Mesenchymal stem cell (in vitro differentiated cells and primary cell): Measurements from ENCODE around the gene RNF166.
A peak's percentile ranks its signal among the peaks of the same experiment; 100 is the strongest.

ENCODE experiments used
- DNase-seq: peaks from one replicate; pipeline ENCODE4 v3.0.0-alpha.2; 2013
- H2AFZ ChIP-seq: one replicate; pipeline ENCODE4 v1.6.1; 2013; ENCODE audit warnings: low read depth, mild to moderate bottlenecking, control low read depth, inconsistent platforms, low read length, moderate library complexity
- H2AK5ac ChIP-seq: 2 replicates; pipeline ENCODE4 v1.6.1; 2013; ENCODE audit warnings: low read length, moderate library complexity, mild to moderate bottlenecking, inconsistent platforms; ENCODE audit not compliant: severe bottlenecking
- H2BK120ac ChIP-seq: one replicate; pipeline ENCODE4 v1.6.1; 2013; ENCODE audit warnings: low read depth, mild to moderate bottlenecking, inconsistent platforms, low read length, moderate library complexity
- H2BK12ac ChIP-seq, 2 experiments: one replicate each; pipeline ENCODE4 v1.6.1; 2013; ENCODE audit warnings: inconsistent platforms in 2 of 2, low read length in 2 of 2, mild to moderate bottlenecking in 2 of 2, moderate library complexity in 2 of 2, control low read depth in 1 of 2
- H2BK15ac ChIP-seq: one replicate; pipeline ENCODE4 v1.6.1; 2013; ENCODE audit warnings: mild to moderate bottlenecking, low read depth, inconsistent platforms; ENCODE audit not compliant: poor library complexity, severe bottlenecking
- H2BK5ac ChIP-seq: 2 replicates; pipeline ENCODE4 v1.6.1; 2013; ENCODE audit warnings: low read depth, mild to moderate bottlenecking, low read length, control low read depth, inconsistent platforms; ENCODE audit not compliant: poor library complexity, severe bottlenecking
- H3K14ac ChIP-seq, 2 experiments: one replicate each; pipeline ENCODE4 v1.6.1; 2013; ENCODE audit warnings: inconsistent platforms in 2 of 2, low read length in 2 of 2, control low read depth in 1 of 2, mild to moderate bottlenecking in 1 of 2, moderate library complexity in 1 of 2
- H3K18ac ChIP-seq, 2 experiments: one replicate each; pipeline ENCODE4 v1.6.1; 2013; ENCODE audit warnings: inconsistent platforms in 2 of 2, low read length in 2 of 2, control low read depth in 1 of 2, low read depth in 1 of 2, mild to moderate bottlenecking in 1 of 2
- H3K23ac ChIP-seq, 2 experiments: one replicate each; pipeline ENCODE4 v1.6.1; 2013; ENCODE audit warnings: inconsistent platforms in 2 of 2, low read length in 2 of 2, mild to moderate bottlenecking in 2 of 2, moderate library complexity in 2 of 2, control low read depth in 1 of 2
- H3K27ac ChIP-seq: 2 replicates; pipeline ENCODE4 v1.5.1; 2013; ENCODE audit warnings: mild to moderate bottlenecking, moderate library complexity, low read length, control low read depth, inconsistent platforms; ENCODE audit not compliant: poor library complexity, severe bottlenecking
- H3K27me3 ChIP-seq, 2 experiments: 2 replicates each; pipeline versions ENCODE4 v1.6.1 to v1.7.0; 2013; ENCODE audit warnings: low read length in 2 of 2, mild to moderate bottlenecking in 2 of 2, moderate library complexity in 2 of 2, control low read depth in 1 of 2, inconsistent platforms in 1 of 2; ENCODE audit not compliant: control insufficient read depth in 1 of 2, insufficient read depth in 1 of 2
- H3K36me3 ChIP-seq, 2 experiments: 2 replicates each; pipeline versions ENCODE4 v1.6.1 to v1.7.0; 2013; ENCODE audit warnings: low read length in 2 of 2, control low read depth in 1 of 2, inconsistent platforms in 1 of 2, low read depth in 1 of 2, mild to moderate bottlenecking in 1 of 2; ENCODE audit not compliant: insufficient read depth in 2 of 2, control insufficient read depth in 1 of 2
- H3K4ac ChIP-seq, 2 experiments: one replicate each; pipeline ENCODE4 v1.6.1; 2013; ENCODE audit warnings: inconsistent platforms in 2 of 2, low read length in 2 of 2, mild to moderate bottlenecking in 2 of 2, moderate library complexity in 2 of 2, control low read depth in 1 of 2, low read depth in 1 of 2
- H3K4me1 ChIP-seq: 2 replicates; pipeline ENCODE4 v1.6.1; 2013; ENCODE audit warnings: low read depth, low read length, control low read depth; ENCODE audit not compliant: control insufficient read depth, insufficient read depth
- H3K4me2 ChIP-seq: 2 replicates; pipeline ENCODE4 v1.6.1; 2013; ENCODE audit warnings: low read length, mild to moderate bottlenecking, inconsistent platforms; ENCODE audit not compliant: poor library complexity, severe bottlenecking
- H3K4me3 ChIP-seq, 2 experiments: 2 replicates each; pipeline versions ENCODE4 v1.5.1 to v1.7.0; 2013; ENCODE audit warnings: low read length in 2 of 2, mild to moderate bottlenecking in 2 of 2, control low read depth in 1 of 2, low read depth in 1 of 2; ENCODE audit not compliant: insufficient read depth in 1 of 2
- H3K79me1 ChIP-seq: replicated peaks from 2 replicates; pipeline ENCODE4 v1.6.1; 2013; ENCODE audit warnings: mild to moderate bottlenecking, control low read depth, low read length, inconsistent platforms; ENCODE audit not compliant: poor library complexity, severe bottlenecking
- H3K9ac ChIP-seq: 2 replicates; pipeline ENCODE4 v1.7.0; 2013; ENCODE audit warnings: mild to moderate bottlenecking, low read length, moderate library complexity
- H3K9me3 ChIP-seq: 2 replicates; pipeline ENCODE4 v1.7.0; 2013; ENCODE audit warnings: mild to moderate bottlenecking, low read length; ENCODE audit not compliant: control insufficient read depth
- H4K8ac ChIP-seq: one replicate; pipeline ENCODE4 v1.6.1; 2013; ENCODE audit warnings: inconsistent platforms, mild to moderate bottlenecking, low read length, moderate library complexity
- H4K91ac ChIP-seq: one replicate; pipeline ENCODE4 v1.6.1; 2013; ENCODE audit warnings: mild to moderate bottlenecking, low read length, inconsistent platforms
- WGBS: methylation state at CpG from one replicate; pipeline ENCODE4 v1.1.7; 2013; ENCODE audit warnings: mixed read lengths; 5-methylcytosine and 5-hydroxymethylcytosine counted together

RNF166 gene

DNA sequence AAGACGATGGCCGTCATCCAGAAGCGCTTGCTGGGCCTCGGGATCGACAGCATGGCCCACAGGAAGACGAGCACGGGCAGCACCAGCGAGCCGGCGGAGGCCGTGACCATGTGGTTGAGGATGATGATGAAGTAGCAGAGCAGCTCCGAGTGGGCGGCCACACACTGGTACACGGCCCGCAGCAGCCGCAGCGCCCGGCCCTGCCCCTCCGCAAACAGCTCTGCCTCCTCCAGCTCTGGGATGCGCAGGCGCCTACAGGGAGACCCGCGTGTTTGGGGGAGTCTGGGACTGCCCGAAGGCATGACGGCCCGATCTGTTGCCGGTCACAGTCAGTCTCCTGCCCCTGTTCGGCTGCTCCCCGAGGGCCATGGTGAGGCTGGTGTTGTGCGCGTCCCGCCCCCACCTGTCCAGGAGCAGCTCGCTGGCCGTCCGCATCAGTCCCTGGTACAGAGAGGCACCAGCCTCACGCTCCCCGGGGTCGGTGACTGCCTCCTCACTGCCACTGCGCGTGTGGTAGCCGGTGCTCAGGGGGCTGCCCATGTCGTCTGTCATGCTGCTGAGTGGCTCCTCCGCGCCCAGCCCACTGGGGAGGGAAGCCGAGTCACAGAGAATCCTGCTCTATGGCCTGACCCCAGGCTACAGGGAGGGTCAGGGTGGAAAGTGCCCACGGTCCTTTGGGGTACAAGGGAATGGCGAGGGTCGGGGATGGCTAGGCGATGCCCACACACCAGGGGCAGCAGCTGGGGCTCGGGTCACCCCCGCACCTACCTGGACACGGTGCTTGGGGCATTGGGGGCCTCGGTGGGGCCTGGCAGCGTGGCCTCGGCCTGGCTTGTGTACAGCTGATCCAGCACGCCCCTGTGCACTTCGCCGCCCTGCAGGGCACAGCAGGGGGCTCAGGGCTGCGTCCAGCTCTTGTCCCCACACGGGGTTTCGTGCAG lies 15.9 kb upstream of the RNF166 start:
- no peak overlapping the region for H2BK120ac ChIP-seq
- no peak overlapping the region for H3K27ac ChIP-seq
- no peak overlapping the region for H2AFZ ChIP-seq
- H3K36me3 ChIP-seq, result peaks cover 93 to 97% of the 10 kb centered on the region in 2 experiments
- H4K91ac ChIP-seq, result peak overlapping the region; percentile 16
- DNase-seq, result no peak
- no peak overlapping the region for H3K9ac ChIP-seq
- WGBS, result 97% methylated on average over 58 of the region's 61 CpGs
- H3K79me1 ChIP-seq, result peaks cover 3% of the 10 kb centered on the region
- no peak overlapping the region for H2BK12ac ChIP-seq
- peak overlapping the region in 1 of 2 experiments; percentile 11 for H3K4me3 ChIP-seq
- no peak overlapping the region for H2BK5ac ChIP-seq
- H2AK5ac ChIP-seq, result no peak overlapping the region
- H3K9me3 ChIP-seq, result no peaks in the 10 kb centered on the region
- H3K4me1 ChIP-seq, result peaks cover 2% of the 10 kb centered on the region
- no peak overlapping the region for H3K4me2 ChIP-seq
- H3K27me3 ChIP-seq, result no peaks in the 10 kb centered on the region
- no peak overlapping the region for H3K4ac ChIP-seq
- no peak overlapping the region for H2BK15ac ChIP-seq
- no peak overlapping the region for H3K14ac ChIP-seq
- no peak overlapping the region for H4K8ac ChIP-seq
- H3K23ac ChIP-seq, result no peak overlapping the region
- H3K18ac ChIP-seq, result no peak overlapping the region

- Histone ChIP-seq H3K36me3 (peaks cover 95 to 97% of the 10 kb centered on the region in 2 experiments), H3K27me3 (no peaks in the 10 kb centered on the region), H2BK12ac (no peak overlapping the region), H3K23ac (no peak overlapping the region), H3K4ac (no peak overlapping the region), H3K27ac (no peak overlapping the region), H3K79me1 (peaks cover 2% of the 10 kb centered on the region), H2AFZ (no peak overlapping the region), H2BK15ac (no peak overlapping the region), H3K9me3 (no peaks in the 10 kb centered on the region), H3K4me2 (no peak overlapping the region), H3K9ac (no peak overlapping the region), H3K4me3 (no peak overlapping the region), H4K91ac (no peak overlapping the region), H2AK5ac (no peak overlapping the region), H2BK5ac (no peak overlapping the region), H3K14ac (no peak overlapping the region), H2BK120ac (no peak overlapping the region), H3K4me1 (peaks cover 2% of the 10 kb centered on the region), H4K8ac (no peak overlapping the region), H3K18ac (no peak overlapping the region)
- DNase-seq, result no peak
- 94% methylated on average over 17 of the region's 17 CpGs for WGBS
Observed at GRCh38 chr16:88721236-88721635, 15.0 kb upstream of the RNF166 start.

DNA sequence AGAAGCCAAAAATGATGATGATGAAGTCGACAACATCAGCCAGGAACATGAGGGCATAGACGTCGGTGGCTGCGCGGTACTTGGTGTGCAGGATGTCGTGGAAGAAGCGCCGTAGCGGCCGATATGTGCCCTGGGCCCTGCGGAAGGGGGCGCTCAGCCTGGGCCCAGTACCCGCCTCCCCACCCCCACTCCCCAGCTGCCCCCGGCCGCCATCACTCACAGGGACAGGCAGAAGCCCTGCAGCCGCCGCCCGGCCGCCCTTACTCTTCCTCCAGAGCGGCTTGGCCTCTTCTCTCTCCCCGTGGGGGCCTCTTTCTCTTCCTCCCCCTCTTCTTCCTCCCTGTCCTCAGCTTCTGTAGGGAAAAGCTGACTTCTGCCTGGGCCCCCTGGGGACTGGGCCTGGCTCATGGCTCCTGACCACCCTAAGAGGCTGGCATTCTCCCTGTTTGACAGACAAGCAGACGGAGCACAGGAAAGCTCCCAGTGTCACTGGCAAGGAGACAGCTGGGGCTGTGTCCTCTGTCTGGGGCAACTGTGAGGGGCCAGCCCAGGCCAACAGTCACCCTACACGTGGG lies 14.3 kb upstream of the RNF166 start:
- H2BK12ac ChIP-seq, result no peak overlapping the region
- peaks cover 2% of the 10 kb centered on the region for H3K79me1 ChIP-seq
- H4K8ac ChIP-seq, result no peak overlapping the region
- no peak overlapping the region for H3K9ac ChIP-seq
- peaks cover 95 to 97% of the 10 kb centered on the region in 2 experiments for H3K36me3 ChIP-seq
- no peak overlapping the region for H3K23ac ChIP-seq
- no peak overlapping the region for H2BK5ac ChIP-seq
- no peak overlapping the region for H3K14ac ChIP-seq
- H3K27ac ChIP-seq, result no peak overlapping the region
- H2BK120ac ChIP-seq, result no peak overlapping the region
- H3K18ac ChIP-seq, result no peak overlapping the region
- no peak overlapping the region for H2BK15ac ChIP-seq
- no peak for DNase-seq
- no peak overlapping the region for H4K91ac ChIP-seq
- H2AFZ ChIP-seq, result no peak overlapping the region
- 98% methylated on average over 20 of the region's 23 CpGs for WGBS
- no peak overlapping the region for H2AK5ac ChIP-seq
- H3K4me2 ChIP-seq, result no peak overlapping the region
- H3K27me3 ChIP-seq, result no peaks in the 10 kb centered on the region
- no peak overlapping the region for H3K4me3 ChIP-seq
- no peak overlapping the region for H3K4ac ChIP-seq
- H3K9me3 ChIP-seq, result no peaks in the 10 kb centered on the region
- H3K4me1 ChIP-seq, result peaks cover 2% of the 10 kb centered on the region

DNA sequence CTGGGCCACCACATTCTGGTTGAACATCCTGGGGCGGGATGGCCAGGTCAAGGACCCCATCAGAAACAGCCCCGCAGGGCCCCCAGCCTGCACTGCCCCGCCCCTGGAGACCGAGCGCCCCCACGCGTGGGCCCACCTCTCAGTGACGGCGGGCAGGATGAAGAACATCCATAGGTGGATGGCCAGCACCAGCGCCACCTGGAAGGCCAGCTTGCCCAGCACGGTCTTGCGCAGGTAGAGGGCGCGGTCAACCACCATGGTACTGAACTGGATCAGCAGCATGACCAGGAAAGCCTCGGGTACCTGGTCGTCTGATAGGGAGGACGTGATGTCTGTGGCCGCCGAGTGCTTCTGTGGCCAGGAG lies 13.7 kb upstream of the RNF166 start:
- H2AFZ ChIP-seq, result no peak overlapping the region
- H3K4me2 ChIP-seq, result no peak overlapping the region
- peaks cover 2% of the 10 kb centered on the region for H3K4me1 ChIP-seq
- no peak overlapping the region for H4K91ac ChIP-seq
- H3K23ac ChIP-seq, result no peak overlapping the region
- no peak overlapping the region for H3K4me3 ChIP-seq
- no peak overlapping the region for H2BK120ac ChIP-seq
- no peak overlapping the region for H3K14ac ChIP-seq
- no peaks in the 10 kb centered on the region for H3K9me3 ChIP-seq
- no peak overlapping the region for H3K18ac ChIP-seq
- no peak overlapping the region for H2AK5ac ChIP-seq
- H3K9ac ChIP-seq, result no peak overlapping the region
- no peaks in the 10 kb centered on the region for H3K27me3 ChIP-seq
- H2BK5ac ChIP-seq, result no peak overlapping the region
- no peak for DNase-seq
- no peak overlapping the region for H3K4ac ChIP-seq
- WGBS, result 98% methylated on average over 19 of the region's 19 CpGs
- H3K36me3 ChIP-seq, result peaks cover 95 to 97% of the 10 kb centered on the region in 2 experiments
- no peak overlapping the region for H3K27ac ChIP-seq
- H2BK15ac ChIP-seq, result no peak overlapping the region
- H4K8ac ChIP-seq, result no peak overlapping the region
- H2BK12ac ChIP-seq, result no peak overlapping the region
- peaks cover 2% of the 10 kb centered on the region for H3K79me1 ChIP-seq
